Measurements from ENCODE around the gene STXBP5L. TPM values are rescaled to one million over a fixed set of nuclear protein-coding genes. Genes with fewer than 3 reads are reported as not detected.

Gene STXBP5L
- total RNA-seq, 2 experiments from 2014 or later = 2.7 to 10.5 TPM

- Histone ChIP-seq H3K4me2 (ENCODE audit: low read length) (no peak overlapping the region), H3K79me2 (ENCODE audit: insufficient read depth, low read depth, low read length) (no peaks in the 10 kb centered on the region), H2AFZ (ENCODE audit: low read length) (no peak overlapping the region), H3K4me1 (ENCODE audit: insufficient read depth, low read length, poor library complexity, severe bottlenecking) (no peaks in the 10 kb centered on the region), H3K9me3 (ENCODE audit: low read length) (no peaks in the 10 kb centered on the region), H3K36me3 (ENCODE audit: insufficient read depth, low read length) (no peaks in the 10 kb centered on the region), H3K9me2 (ENCODE audit: insufficient read depth, low read length) (no peaks in the 10 kb centered on the region), H4K20me1 (ENCODE audit: insufficient read depth, low read length) (no peaks in the 10 kb centered on the region), H3K4me3 (ENCODE audit: low read depth, low read length, poor library complexity, severe bottlenecking) (no peak overlapping the region), H3K27ac (ENCODE audit: low read depth, low read length, poor library complexity, severe bottlenecking) (no peak overlapping the region)
- ChIA-PET CTCF (ENCODE audit: unreplicated experiment) (no interaction called here), POLR2A (no interaction called here)
- TF ChIP-seq EZH2phosphoT487 (IDR thresholded peaks at IDR 0.05; ENCODE audit: borderline replicate concordance, low read depth, low read length) = no peak
- TF ChIP-seq CTCF (conservative IDR thresholded peaks at IDR 0.05; ENCODE audit: low read length) = peak; percentile 57
- peak; percentile 10 for DNase-seq (ENCODE audit: low spot score)
- intact Hi-C loops (cut with micrococcal nuclease; ENCODE audit: unreplicated experiment) = no loop called here
- no TSS peak for BruUV-seq (replicated peaks)
These were observed 244.6 kb downstream of the STXBP5L start for GRCh38 chr3:121152573-121152972.

- BruUV-seq (replicated peaks) = no TSS peak
- intact Hi-C loops (cut with micrococcal nuclease; ENCODE audit: unreplicated experiment) = no loop called here
- Histone ChIP-seq H3K4me2 (ENCODE audit: low read length) (no peak overlapping the region), H3K79me2 (ENCODE audit: insufficient read depth, low read depth, low read length) (no peaks in the 10 kb centered on the region), H3K27ac (ENCODE audit: low read depth, low read length, poor library complexity, severe bottlenecking) (no peak overlapping the region), H3K36me3 (ENCODE audit: insufficient read depth, low read length) (no peaks in the 10 kb centered on the region), H2AFZ (ENCODE audit: low read length) (no peak overlapping the region), H3K9me2 (ENCODE audit: insufficient read depth, low read length) (no peaks in the 10 kb centered on the region), H3K9me3 (ENCODE audit: low read length) (no peaks in the 10 kb centered on the region), H3K4me3 (ENCODE audit: low read depth, low read length, poor library complexity, severe bottlenecking) (no peak overlapping the region), H4K20me1 (ENCODE audit: insufficient read depth, low read length) (no peaks in the 10 kb centered on the region), H3K4me1 (ENCODE audit: insufficient read depth, low read length, poor library complexity, severe bottlenecking) (no peaks in the 10 kb centered on the region)
- ChIA-PET CTCF (ENCODE audit: unreplicated experiment) (no interaction called here), POLR2A (interaction anchor here (0.7 kb wide), 1 partner anchor 1883 kb away, joined by 4 read pairs; no protein-coding TSS in a partner anchor)
- no peak for TF ChIP-seq CTCF (conservative IDR thresholded peaks at IDR 0.05; ENCODE audit: low read length)
- no peak for TF ChIP-seq EZH2phosphoT487 (IDR thresholded peaks at IDR 0.05; ENCODE audit: borderline replicate concordance, low read depth, low read length)
- no peak for DNase-seq (ENCODE audit: low spot score)
These were observed 245.8 kb downstream of the STXBP5L start for GRCh38 chr3:121153851-121154250.

GRCh38 chr3:121155028-121155427 is 247.0 kb downstream of the STXBP5L start:
- DNase-seq (ENCODE audit: low spot score) = no peak
- intact Hi-C loops (cut with micrococcal nuclease; ENCODE audit: unreplicated experiment) = no loop called here
- H2AFZ ChIP-seq (ENCODE audit: low read length) = no peak overlapping the region
- no peaks in the 10 kb centered on the region for H3K9me2 ChIP-seq (ENCODE audit: insufficient read depth, low read length)
- H3K4me2 ChIP-seq (ENCODE audit: low read length) = no peak overlapping the region
- H4K20me1 ChIP-seq (ENCODE audit: insufficient read depth, low read length) = no peaks in the 10 kb centered on the region
- H3K4me3 ChIP-seq (ENCODE audit: low read depth, low read length, poor library complexity, severe bottlenecking) = no peak overlapping the region
- no peak overlapping the region for H3K27ac ChIP-seq (ENCODE audit: low read depth, low read length, poor library complexity, severe bottlenecking)
- TF ChIP-seq EZH2phosphoT487 (IDR thresholded peaks at IDR 0.05; ENCODE audit: borderline replicate concordance, low read depth, low read length) (no peak), CTCF (conservative IDR thresholded peaks at IDR 0.05; ENCODE audit: low read length) (no peak)
- no TSS peak for BruUV-seq (replicated peaks)
- H3K79me2 ChIP-seq (ENCODE audit: insufficient read depth, low read depth, low read length) = no peaks in the 10 kb centered on the region
- no peaks in the 10 kb centered on the region for H3K36me3 ChIP-seq (ENCODE audit: insufficient read depth, low read length)
- H3K9me3 ChIP-seq (ENCODE audit: low read length) = no peaks in the 10 kb centered on the region
- CTCF ChIA-PET (ENCODE audit: unreplicated experiment) = no interaction called here
- H3K4me1 ChIP-seq (ENCODE audit: insufficient read depth, low read length, poor library complexity, severe bottlenecking) = no peaks in the 10 kb centered on the region
- POLR2A ChIA-PET = interaction anchor here (0.5 to 0.6 kb wide), 2 partner anchors 41 to 1044 kb away, joined by 3 to 5 read pairs; no protein-coding TSS in a partner anchor

Measured in OCI-LY7 (cell line).